Raji (cell line): ENCODE data around the gene SYN1.

Source experiments
- POLR2A ChIP-seq: IDR thresholded peaks from 2 replicates; pipeline ENCODE4 v1.6.1; 2011; ENCODE audit warnings: low read depth, low read length, control low read depth; ENCODE audit not compliant: insufficient read depth

The SYN1 gene

GRCh38 chrX:47543496-47543895, 76.2 kb downstream of the SYN1 start:
- no peak for TF ChIP-seq POLR2A

GRCh38 chrX:47540754-47541538, 78.7 kb downstream of the SYN1 start:
- no peak for TF ChIP-seq POLR2A

GRCh38 chrX:47539860-47540259, 79.8 kb downstream of the SYN1 start:
- TF ChIP-seq POLR2A, result no peak

DNA sequence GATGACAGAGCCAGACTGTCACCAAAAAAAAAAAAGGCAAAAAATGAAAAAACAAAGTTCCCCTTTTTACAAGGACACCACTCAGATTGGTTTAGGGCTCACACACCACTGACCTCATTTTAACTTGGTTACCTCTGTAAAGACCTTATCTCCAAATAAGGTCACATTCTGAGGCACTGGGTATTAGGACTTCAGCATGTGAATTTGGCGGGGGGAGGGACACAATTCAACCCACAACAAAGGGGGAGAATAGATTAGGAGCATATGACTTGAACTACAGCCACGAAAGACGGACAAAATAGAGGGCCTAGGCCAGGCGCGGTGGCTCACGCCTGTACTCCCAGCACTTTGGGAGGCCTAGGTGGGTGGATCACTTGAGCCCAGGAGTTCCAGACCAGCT, 89.6 kb downstream of the SYN1 start:
- TF ChIP-seq POLR2A, result no peak

DNA sequence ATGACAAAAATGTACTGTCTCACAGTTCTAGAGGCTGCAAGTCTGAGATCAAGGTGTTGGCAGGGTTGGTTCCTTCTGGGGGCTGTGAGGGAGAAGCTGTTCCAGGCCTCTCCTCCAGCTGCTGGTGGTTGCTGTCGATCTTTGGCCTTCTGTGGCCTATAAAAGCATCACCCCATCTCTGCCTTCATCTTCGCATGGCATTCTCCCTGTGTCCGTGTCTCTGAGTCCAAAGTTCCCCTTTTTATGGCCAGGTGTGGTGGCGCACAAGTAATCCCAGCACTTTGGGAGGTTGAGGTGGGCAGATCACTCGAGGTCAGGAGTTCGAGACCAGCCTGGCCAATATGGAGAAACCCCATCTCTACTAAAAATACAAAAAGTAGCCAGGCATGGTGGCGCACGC, 90.1 kb downstream of the SYN1 start:
- TF ChIP-seq POLR2A, result no peak

- TF ChIP-seq POLR2A, result no peak
Observed at GRCh38 chrX:47523713-47524166, 95.9 kb downstream of the SYN1 start.

DNA sequence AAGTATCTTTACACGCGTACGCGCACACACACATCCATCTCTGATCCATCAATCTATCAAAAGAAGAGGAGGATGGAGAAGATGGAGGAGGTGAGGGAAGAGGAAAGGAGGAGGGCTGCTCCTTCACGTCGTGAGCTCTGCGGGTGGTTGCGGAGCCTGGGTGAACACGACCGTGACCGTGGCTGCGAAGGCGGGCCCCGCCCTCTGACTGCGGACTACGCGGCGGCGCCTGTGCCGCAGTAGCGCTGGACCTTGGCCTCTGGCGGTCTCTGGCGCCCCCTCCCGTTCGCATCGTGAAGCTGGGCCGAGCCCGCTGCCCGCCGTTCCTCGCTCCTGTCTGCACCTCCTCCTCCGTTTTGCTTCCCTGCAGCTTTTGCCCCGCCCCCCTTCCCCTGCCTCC, 96.4 kb downstream of the SYN1 start:
- 0 out of 2 replicates have a peak, but pooled peaks have one; percentile 30 for TF ChIP-seq POLR2A
